Stimulated activated CD8-positive, alpha-beta memory T cell treated with anti-CD3 and anti-CD28 coated beads, Interleukin-4, amount 100 ng/mL, for 1 hour (primary cell): ENCODE data around the gene CACNA2D3.

Experiments used
- DNase-seq, 2 donors: peaks; one replicate each; pipeline ENCODE4 v3.0.0-alpha.2; 2020; ENCODE audit warnings: low read depth in 2 of 2, low spot score in 1 of 2

The CACNA2D3 gene

GRCh38 chr3:54717506-54717905 is 595.2 kb downstream of the CACNA2D3 start:
- no peak for DNase-seq

DNA sequence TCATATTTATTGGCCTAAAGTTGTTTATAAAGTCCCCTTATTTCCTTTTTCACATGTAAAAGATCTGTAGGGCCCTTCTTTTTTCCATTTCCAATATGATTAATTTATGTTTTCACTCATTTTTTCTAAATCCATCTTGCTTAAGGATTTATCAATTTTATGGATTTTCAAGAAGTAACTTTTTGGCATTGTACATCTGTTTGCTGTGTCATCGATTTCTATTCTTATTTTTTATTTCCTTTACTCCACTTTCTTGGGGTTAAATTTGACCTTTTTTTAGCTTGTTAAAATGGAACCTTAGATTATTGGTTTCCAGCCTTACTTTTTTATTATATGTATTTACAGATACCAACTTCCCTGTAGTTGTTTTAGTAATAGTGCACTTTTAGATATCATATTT is 597.6 kb downstream of the CACNA2D3 start:
- no peak for DNase-seq

GRCh38 chr3:54720604-54721003 is 598.3 kb downstream of the CACNA2D3 start:
- no peak for DNase-seq

- DNase-seq: no peak
Observed at GRCh38 chr3:54731732-54732445, 609.5 kb downstream of the CACNA2D3 start.

GRCh38 chr3:54733106-54734006 is 611.0 kb downstream of the CACNA2D3 start:
- DNase-seq: no peak

DNA sequence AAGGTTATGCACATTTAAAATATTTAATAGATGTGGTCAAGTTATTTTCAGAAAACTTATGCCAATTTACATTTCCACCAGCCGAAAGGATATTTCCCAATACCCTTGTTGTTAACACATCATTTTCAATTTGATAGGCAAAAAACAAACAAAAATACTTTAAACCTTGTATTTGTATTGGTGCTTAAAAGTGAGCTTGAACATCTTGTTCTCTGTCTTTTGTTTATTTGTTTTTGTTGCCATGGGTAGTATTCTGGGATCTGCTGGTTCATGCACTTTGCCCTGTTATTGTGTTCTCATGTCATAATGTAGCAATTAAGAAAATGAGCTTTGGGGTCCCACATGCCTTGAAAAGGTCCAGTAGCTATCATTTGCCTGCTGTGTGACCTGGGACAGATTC is 614.1 kb downstream of the CACNA2D3 start:
- DNase-seq: no peak

DNA sequence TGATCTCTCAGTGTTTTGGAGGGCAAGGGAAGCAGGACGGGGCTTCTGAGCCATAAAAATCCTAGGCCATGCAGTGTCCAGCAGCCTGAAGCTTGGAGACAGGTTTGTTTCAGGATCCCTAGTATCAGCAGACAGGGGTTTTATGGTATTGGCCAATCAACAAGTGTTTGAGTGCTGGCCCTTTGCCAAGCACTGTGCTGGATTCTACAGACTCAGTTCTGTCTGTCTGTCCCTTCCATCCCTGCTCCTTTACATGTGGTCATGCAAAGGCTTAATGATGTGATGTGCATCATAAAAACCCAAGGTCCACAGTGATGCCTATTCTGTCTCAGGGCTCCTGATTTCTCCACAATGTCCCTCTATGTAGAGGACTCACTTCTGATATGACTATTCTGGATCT is 621.4 kb downstream of the CACNA2D3 start:
- no peak for DNase-seq

DNA sequence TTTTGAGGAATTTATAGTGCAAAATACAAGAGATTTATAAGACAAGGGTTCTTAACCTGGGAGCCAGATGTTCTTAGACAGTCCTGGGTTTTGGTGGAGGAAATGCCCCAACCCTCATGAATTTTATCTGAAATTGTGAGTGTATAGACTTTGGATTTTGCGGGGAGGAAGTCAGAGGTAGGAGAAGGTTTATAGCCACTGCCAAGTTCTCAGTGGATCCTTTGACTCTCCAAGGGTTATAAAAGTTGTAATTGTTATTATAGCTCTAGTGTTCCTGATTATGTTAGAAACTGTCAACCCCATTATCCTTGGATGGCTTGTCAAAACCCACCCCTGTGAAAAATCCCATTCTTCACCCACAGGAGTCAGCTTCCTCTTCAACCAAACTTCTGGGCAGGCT is 621.9 kb downstream of the CACNA2D3 start:
- no peak for DNase-seq

DNA sequence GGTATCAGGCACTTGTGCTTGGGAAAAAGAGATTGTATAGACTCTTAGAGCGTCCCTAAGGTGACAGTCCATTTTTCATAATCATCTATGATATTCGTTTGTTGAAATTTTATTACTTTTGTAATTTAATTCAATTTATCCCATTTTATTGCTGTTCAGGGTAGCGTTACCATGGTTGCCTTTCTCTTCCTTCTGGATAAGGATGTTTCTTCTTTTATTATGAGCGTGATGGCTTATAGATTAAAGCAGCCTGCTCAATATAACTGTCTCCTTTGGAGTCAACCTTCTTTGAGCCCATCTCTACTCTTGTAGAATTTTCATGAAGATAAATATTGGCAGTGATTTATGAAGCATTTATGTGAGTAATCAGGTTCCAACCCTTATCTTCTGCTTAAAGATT is 623.5 kb downstream of the CACNA2D3 start:
- no peak for DNase-seq

DNA sequence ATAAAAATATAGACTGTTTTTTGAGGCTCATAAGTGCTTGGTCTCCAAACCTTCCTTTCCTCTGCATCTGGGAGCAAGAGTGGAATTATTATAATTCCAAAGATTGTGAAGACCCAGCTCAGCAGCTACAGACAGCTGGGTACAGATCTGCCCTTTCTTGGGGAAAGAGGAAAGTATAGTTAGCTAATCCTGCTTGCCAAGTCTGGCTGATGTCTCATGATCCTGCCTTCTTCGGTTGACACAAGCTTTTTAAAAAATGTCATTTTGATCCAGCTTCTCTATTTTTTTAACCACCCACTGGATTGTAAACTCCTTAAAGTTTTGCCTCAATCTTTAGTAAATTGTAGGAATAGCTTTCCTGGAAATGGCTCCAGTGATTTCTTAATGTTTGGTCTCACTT is 624.4 kb downstream of the CACNA2D3 start:
- DNase-seq: no peak

- no peak for DNase-seq
Observed at GRCh38 chr3:54755756-54756155, 633.4 kb downstream of the CACNA2D3 start.

GRCh38 chr3:54756330-54756731 is 634.0 kb downstream of the CACNA2D3 start:
- DNase-seq: no peak

GRCh38 chr3:54758461-54758860 is 636.1 kb downstream of the CACNA2D3 start:
- DNase-seq: no peak

DNA sequence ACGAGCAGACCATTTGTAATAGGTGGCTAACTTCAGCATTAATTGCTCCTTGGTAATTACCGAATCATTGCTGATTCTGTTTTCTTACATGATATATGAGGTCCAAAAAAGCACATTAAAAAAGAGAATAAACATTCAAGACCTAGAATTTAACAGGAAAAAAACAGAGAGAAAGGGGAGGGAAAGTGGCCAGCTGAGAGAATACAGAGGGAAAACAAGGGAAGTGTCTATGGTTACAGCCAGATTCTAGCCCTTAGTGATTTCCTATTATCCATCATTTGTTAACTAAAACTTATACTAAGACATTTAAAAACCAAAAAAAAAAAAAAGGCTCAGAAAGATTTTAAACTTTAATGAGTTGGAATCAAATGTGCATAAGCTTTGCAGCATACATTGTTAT is 636.8 kb downstream of the CACNA2D3 start:
- no peak for DNase-seq

DNA sequence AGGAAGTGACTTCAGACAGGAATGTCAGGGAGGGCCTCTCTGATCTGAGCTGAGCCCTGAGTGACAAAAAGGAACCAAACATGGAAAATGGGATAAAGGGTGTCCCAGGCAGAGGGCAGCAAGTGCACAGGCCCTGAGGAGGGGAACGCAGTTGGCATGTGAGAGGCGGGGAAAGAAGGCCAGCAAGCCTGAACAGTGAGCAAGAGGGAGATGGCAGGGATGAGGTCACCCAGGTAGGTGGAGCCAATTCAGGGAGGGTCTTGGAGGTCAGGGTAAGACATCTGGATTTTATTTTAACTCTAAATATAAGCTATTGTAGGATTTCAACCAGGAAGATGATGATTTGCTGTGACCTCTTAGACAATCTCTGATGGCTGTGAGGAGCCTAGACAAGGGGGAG is 637.8 kb downstream of the CACNA2D3 start:
- DNase-seq: no peak

DNA sequence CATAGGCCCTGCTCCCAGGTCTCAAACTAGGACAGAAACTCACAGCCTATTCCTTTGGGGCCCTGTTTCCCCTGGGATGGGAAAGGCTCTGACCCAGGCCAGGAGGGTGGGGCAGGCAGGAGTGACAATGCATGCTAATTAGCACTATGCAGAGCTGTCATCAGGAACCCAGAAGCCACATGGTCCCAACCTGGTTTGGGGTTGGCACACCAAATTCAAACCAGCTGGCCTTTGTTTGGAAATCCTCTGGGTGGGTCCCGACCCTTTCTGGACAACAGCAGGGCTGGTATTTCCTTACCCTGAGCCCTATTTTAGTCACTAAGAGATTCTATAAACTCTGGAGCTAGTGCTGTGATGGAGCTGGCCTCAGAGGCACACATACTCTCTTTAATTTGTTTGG is 639.3 kb downstream of the CACNA2D3 start:
- DNase-seq: no peak

- DNase-seq: no peak
Observed at GRCh38 chr3:54764911-54765310, 642.6 kb downstream of the CACNA2D3 start.

GRCh38 chr3:54771050-54771449 is 648.7 kb downstream of the CACNA2D3 start:
- DNase-seq: no peak

GRCh38 chr3:54772051-54772450 is 649.7 kb downstream of the CACNA2D3 start:
- no peak for DNase-seq

GRCh38 chr3:54772746-54773145 is 650.4 kb downstream of the CACNA2D3 start:
- no peak for DNase-seq

- no peak for DNase-seq
Observed at GRCh38 chr3:54773271-54773670, 650.9 kb downstream of the CACNA2D3 start.

DNA sequence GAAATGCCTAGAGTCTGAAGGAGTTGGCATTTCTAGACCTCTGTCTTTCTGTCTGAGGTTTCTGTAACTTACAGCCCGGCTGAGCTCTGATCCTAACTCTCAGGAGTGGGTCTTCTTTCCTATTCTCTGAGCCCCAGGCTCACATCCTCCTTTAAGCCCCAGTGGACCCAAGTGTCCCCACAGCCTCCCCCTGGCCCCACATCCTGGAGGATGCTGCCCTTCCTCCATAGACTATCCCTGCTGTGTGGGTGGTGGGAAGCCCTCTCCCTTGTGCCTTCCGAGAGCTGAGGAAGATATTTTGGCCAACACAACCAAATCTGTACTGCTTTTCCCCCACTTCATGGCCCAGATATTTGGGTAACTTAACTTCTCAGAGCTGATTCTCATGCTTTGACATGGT is 654.2 kb downstream of the CACNA2D3 start:
- no peak for DNase-seq
